Activated B cell treated with CpG ODN at 0.5 μM for 24 hours (primary cell): ENCODE results near the gene APOBEC4. TPM values are rescaled to one million over a fixed set of nuclear protein-coding genes. Genes with fewer than 3 reads are reported as not detected.

Experiments
- ATAC-seq: fragments of 200-7000 bp; cut with Tn5 transposase; one replicate; pipeline ENCODE4 v1.10.0; 2021; ENCODE audit warnings: low read depth, mild to moderate bottlenecking, moderate library complexity
- CTCF ChIA-PET: fragments of 350-600 bp; sonication (Branson Sonifier 250); formaldehyde crosslinking; loops from one replicate; lab custom pipeline; 2021; ENCODE audit warnings: antibody characterized with exemption; lab: Charles Lee
- POLR2A ChIA-PET: fragments of 350-600 bp; sonication (Branson Sonifier 250); formaldehyde crosslinking; loops from one replicate; lab custom pipeline; 2021; ENCODE audit warnings: antibody characterized with exemption; lab: Charles Lee
- DNase-seq: peaks from one replicate; pipeline ENCODE4 v3.0.0; 2022
- H3K27ac Mint-ChIP-seq: one replicate; pipeline ENCODE4 v1.8.0; 2020; ENCODE audit warnings: mixed read lengths
- H3K27me3 Mint-ChIP-seq: one replicate; pipeline ENCODE4 v1.8.0; 2021; ENCODE audit warnings: mixed read lengths
- H3K36me3 Mint-ChIP-seq: one replicate; pipeline ENCODE4 v1.8.0; 2021; ENCODE audit warnings: low read depth, mixed read lengths
- H3K4me1 Mint-ChIP-seq: one replicate; pipeline ENCODE4 v1.8.0; 2021; ENCODE audit warnings: mixed read lengths
- H3K4me3 Mint-ChIP-seq: one replicate; pipeline ENCODE4 v1.8.0; 2020; ENCODE audit warnings: mild to moderate bottlenecking, mixed read lengths
- H3K9me3 Mint-ChIP-seq: one replicate; pipeline ENCODE4 v1.8.0; 2020; ENCODE audit warnings: mixed read lengths
- CTCF ChIP-seq: fragments of 200-600 bp; IDR thresholded peaks from one replicate; pipeline ENCODE4 v1.8.0; 2022; ENCODE audit warnings: antibody characterized with exemption, mild to moderate bottlenecking
- intact Hi-C: fragments of 100-400 bp; cut with micrococcal nuclease; formaldehyde crosslinking; loops from one replicate; pipeline ENCODE4 v1.15.1; 2024
- total RNA-seq: library from RNA; stranded (reverse); gene quantifications from 2 replicates; pipeline ENCODE4 v1.2.3, GENCODE V29; 2022

APOBEC4 gene
- total RNA-seq, 1 donor from 2014 or later: not detected

- Mint-ChIP-seq H3K4me3 (no peak overlapping the region), H3K36me3 (no peaks in the 10 kb centered on the region), H3K4me1 (no peaks in the 10 kb centered on the region), H3K9me3 (no peaks in the 10 kb centered on the region), H3K27ac (no peak overlapping the region), H3K27me3 (peaks cover 5% of the 10 kb centered on the region)
- POLR2A ChIA-PET: no interaction called here
- intact Hi-C loops: loop anchor here (5.0 kb wide), 1 partner anchor 855 kb away; the partner anchor contains the start of gene NPL
- TF ChIP-seq CTCF: no peak
- no peak for DNase-seq
- no peak for ATAC-seq
- CTCF ChIA-PET: no interaction called here
Observed at GRCh38 chr1:183642166-183642565, 10.9 kb downstream of the APOBEC4 start.

- intact Hi-C loops: loop anchor here (5.0 kb wide), 1 partner anchor 853 kb away; the partner anchor contains the start of gene NPL
- peaks cover 7% of the 10 kb centered on the region for H3K36me3 Mint-ChIP-seq
- no peak for TF ChIP-seq CTCF
- CTCF ChIA-PET: no interaction called here
- no peaks in the 10 kb centered on the region for H3K27me3 Mint-ChIP-seq
- ATAC-seq (no peak), DNase-seq (no peak)
- POLR2A ChIA-PET: no interaction called here
- H3K4me3 Mint-ChIP-seq: no peak overlapping the region
- no peak overlapping the region for H3K27ac Mint-ChIP-seq
- peaks cover 11% of the 10 kb centered on the region for H3K4me1 Mint-ChIP-seq
- no peaks in the 10 kb centered on the region for H3K9me3 Mint-ChIP-seq
Observed at GRCh38 chr1:183640193-183640592, 12.9 kb downstream of the APOBEC4 start.

DNA sequence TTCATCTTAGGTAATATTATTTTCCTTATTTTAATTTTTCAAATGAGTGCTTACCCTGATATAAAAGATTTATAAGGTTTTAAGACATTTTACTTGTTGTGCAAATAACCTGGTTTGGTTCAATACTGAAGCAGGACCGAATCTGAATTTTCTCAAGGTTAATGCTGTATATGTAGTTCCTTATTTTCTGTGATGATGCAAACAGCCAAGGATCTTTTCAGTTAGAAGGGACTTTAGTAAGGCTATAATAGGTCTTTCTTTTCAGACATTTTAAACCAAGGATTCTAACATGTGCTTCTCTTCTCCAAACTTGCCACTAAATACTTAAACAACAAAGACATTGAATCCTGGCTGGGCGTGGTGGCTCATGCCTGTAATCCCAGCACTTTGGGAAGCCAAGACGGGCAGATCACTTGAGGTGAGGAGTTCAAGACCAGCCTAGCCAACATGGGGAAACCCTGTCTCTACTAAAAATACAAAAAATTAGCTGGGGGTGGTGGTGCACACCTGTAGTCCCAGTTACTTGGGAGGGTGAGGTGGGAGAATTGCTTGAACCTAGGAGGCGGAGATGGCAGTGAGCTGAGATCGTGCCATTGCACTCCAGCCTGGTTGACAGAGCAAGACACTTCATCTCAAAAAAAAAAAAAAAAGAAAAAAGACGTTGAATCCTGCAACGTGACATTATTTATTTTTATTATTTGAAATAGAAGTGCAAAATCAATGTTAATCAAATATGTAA is 14.3 kb downstream of the APOBEC4 start:
- Mint-ChIP-seq H3K27ac (no peak overlapping the region), H3K4me3 (no peak overlapping the region), H3K9me3 (no peaks in the 10 kb centered on the region), H3K4me1 (peaks cover 22% of the 10 kb centered on the region), H3K36me3 (peaks cover 9% of the 10 kb centered on the region), H3K27me3 (no peaks in the 10 kb centered on the region)
- intact Hi-C loops: loop anchor here (10.0 kb wide), 2 partner anchors 1064 to 1406 kb away; partner anchors contain the start of gene RNF2
- no peak for ATAC-seq
- DNase-seq: no peak
- no peak for TF ChIP-seq CTCF
- POLR2A ChIA-PET: interaction anchor here (1.2 kb wide), 1 partner anchor 254 kb away, joined by 4 read pairs; no protein-coding TSS in a partner anchor
- CTCF ChIA-PET: no interaction called here

GRCh38 chr1:183636783-183637182 is 16.3 kb downstream of the APOBEC4 start:
- ChIA-PET CTCF (no interaction called here), POLR2A (interaction anchor here (0.6 kb wide), 1 partner anchor 283 kb away, joined by 3 read pairs; no protein-coding TSS in a partner anchor)
- H3K27ac Mint-ChIP-seq: no peak overlapping the region
- H3K36me3 Mint-ChIP-seq: peaks cover 24% of the 10 kb centered on the region
- ATAC-seq (no peak), DNase-seq (no peak)
- H3K4me3 Mint-ChIP-seq: peak overlapping the region; percentile 100
- H3K4me1 Mint-ChIP-seq: peaks cover 41% of the 10 kb centered on the region
- H3K27me3 Mint-ChIP-seq: no peaks in the 10 kb centered on the region
- intact Hi-C loops: loop anchor here (1.0 to 10.0 kb wide), 3 partner anchors 280 to 1408 kb away; partner anchors contain the start of gene RNF2
- H3K9me3 Mint-ChIP-seq: no peaks in the 10 kb centered on the region
- no peak for TF ChIP-seq CTCF

- peaks cover 44% of the 10 kb centered on the region for H3K4me1 Mint-ChIP-seq
- peak overlapping the region; percentile 100 for H3K27ac Mint-ChIP-seq
- H3K27me3 Mint-ChIP-seq: no peaks in the 10 kb centered on the region
- peaks cover 26% of the 10 kb centered on the region for H3K36me3 Mint-ChIP-seq
- CTCF ChIA-PET: interaction anchor here (0.6 kb wide), 1 partner anchor 280 kb away, joined by 3 read pairs; no protein-coding TSS in a partner anchor
- no peak for TF ChIP-seq CTCF
- DNase-seq: no peak
- H3K9me3 Mint-ChIP-seq: no peaks in the 10 kb centered on the region
- POLR2A ChIA-PET: interaction anchor here (0.6 to 3.3 kb wide), 11 partner anchors 27 to 279 kb away, joined by 3 to 47 read pairs (median 4); partner anchors contain the start of gene NCF2
- H3K4me3 Mint-ChIP-seq: peak overlapping the region; percentile 100
- intact Hi-C loops: loop anchor here (1.0 to 10.0 kb wide), 3 partner anchors 280 to 1408 kb away; partner anchors contain the start of gene RNF2
- no peak for ATAC-seq
Observed at GRCh38 chr1:183636334-183636682, 16.8 kb downstream of the APOBEC4 start.
